GM12864 (cell line): ENCODE results near the gene PROZ.

Source experiments
- DNase-seq: peaks from one replicate; pipeline ENCODE4 v3.0.0-alpha.2; 2011; ENCODE audit warnings: low read depth
- H3K4me3 ChIP-seq: 2 replicates; pipeline ENCODE4 v1.5.1; 2011; ENCODE audit warnings: mild to moderate bottlenecking, low read depth, low read length, control low read depth
- CTCF ChIP-seq: IDR thresholded peaks from 2 replicates; pipeline ENCODE4 v1.5.1; 2011; ENCODE audit warnings: low read depth, mild to moderate bottlenecking, moderate library complexity, low read length, control low read depth, inconsistent platforms; ENCODE audit errors: missing control alignments

PROZ gene

GRCh38 chr13:113153810-113154748 lies 4.4 kb upstream of the PROZ start:
- TF ChIP-seq CTCF = no peak
- DNase-seq = no peak
- peak overlapping the region; percentile 19 for H3K4me3 ChIP-seq

DNA sequence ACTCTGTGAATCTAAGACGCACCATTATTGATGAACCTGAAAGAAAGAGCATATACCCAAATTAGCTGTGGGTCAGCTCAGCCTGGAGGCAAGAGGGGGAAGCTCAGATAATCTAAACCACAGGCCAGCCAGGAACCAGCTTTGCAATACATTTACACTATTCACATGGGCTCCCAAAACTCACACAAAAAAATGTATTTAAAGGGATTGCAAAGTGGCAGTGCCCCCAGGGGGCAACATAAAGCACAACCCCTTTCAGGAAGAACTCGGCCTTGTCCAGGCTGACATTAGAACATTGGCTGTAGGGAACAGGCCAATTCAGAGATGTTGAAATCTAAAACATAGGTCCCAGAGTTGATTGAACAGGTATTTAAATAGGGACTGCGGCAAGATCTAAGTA lies 3.2 kb upstream of the PROZ start:
- no peak overlapping the region for H3K4me3 ChIP-seq
- no peak for DNase-seq
- TF ChIP-seq CTCF = no peak

DNA sequence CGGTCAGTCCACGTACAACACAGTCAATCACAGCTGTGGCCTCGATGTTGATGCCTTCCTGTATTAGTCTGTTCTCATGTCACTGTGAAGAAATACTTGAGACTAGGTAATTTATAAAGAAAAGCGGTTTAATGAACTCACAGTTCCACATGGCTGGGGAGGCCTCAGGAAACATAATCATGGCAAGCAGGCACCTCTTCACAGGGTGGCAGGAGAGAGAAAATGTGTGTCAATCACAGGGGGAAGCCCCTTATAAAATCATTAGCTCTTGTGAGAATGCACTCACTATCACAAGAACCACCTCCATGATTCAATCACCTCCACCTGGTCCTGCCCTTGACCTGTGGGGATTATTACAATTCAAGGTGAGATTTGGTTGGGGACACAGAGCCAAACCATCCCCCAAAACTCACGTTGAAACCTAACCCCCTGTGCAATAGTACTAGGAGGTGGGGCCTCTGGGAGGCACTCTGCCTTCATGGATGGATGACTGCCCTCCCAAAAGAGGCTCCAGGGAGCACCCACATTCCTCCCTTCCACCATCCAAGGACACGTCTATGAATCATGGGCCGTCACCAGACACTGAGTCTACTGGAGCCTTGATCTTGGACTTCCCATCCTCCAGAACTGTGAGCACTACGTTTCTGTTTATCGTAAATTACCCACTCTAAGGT lies 2.3 kb upstream of the PROZ start:
- no peak for TF ChIP-seq CTCF
- no peak for DNase-seq
- no peak overlapping the region for H3K4me3 ChIP-seq

DNA sequence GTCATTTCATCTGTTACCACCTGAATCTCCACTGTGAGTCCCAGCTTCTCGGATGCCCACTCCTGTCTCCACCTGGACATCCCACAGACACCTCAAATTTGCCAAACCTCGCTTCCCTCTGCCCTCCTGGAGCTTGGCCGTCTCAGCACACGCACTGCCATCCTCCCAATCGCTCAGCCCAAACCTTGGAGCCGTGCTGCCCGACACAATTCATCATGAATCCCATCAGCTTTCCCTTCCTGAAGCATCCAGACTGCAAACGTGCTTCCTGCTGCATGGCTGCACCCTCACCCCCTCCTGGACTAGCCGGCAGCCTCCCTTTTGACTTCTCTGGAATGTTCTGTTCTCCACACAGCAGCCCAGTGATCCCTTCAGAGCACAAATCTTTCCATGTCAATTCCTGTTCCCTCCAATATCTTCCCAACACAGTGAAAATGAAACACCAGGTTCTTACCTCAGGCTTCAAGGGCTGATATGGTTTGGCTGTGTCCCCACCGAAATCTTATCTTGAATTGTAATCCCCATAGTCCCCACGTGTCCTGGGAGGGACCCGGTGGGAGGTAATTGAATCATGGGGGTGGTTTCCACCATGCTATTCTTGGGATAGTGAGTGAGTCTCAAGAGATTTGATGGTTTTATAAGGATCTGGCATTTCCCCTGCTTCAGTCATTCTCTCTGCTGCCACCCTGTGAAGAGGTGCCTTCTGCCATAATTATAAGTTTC lies 1.1 kb upstream of the PROZ start:
- no peak overlapping the region for H3K4me3 ChIP-seq
- no peak for DNase-seq
- no peak for TF ChIP-seq CTCF

- H3K4me3 ChIP-seq = no peak overlapping the region
- no peak for DNase-seq
- no peak for TF ChIP-seq CTCF
Observed at GRCh38 chr13:113158946-113159345, 498 bp downstream of the PROZ start.

GRCh38 chr13:113159701-113160100 lies 1.3 kb downstream of the PROZ start:
- DNase-seq = no peak
- H3K4me3 ChIP-seq = no peak overlapping the region
- TF ChIP-seq CTCF = no peak
